GM19025 (cell line): ENCODE data around the gene ATG16L1.

Experiments used
- ATAC-seq: cut with Tn5 transposase; IDR thresholded peaks from one replicate; pipeline ENCODE4 v1.9.1; 2021; ENCODE audit warnings: mild to moderate bottlenecking, low read depth, moderate library complexity; ENCODE audit not compliant: unreplicated experiment

ATG16L1 gene

GRCh38 chr2:233287871-233288270 lies 36.4 kb downstream of the ATG16L1 start:
- ATAC-seq = no peak

GRCh38 chr2:233288663-233289062 lies 37.2 kb downstream of the ATG16L1 start:
- no peak for ATAC-seq

GRCh38 chr2:233289648-233290047 lies 38.2 kb downstream of the ATG16L1 start:
- ATAC-seq = no peak

GRCh38 chr2:233290051-233290845 lies 38.8 kb downstream of the ATG16L1 start:
- ATAC-seq = no peak

GRCh38 chr2:233295891-233296290 lies 44.4 kb downstream of the ATG16L1 start:
- no peak for ATAC-seq

GRCh38 chr2:233297076-233297475 lies 45.6 kb downstream of the ATG16L1 start:
- no peak for ATAC-seq

GRCh38 chr2:233300401-233300800 lies 48.9 kb downstream of the ATG16L1 start:
- no peak for ATAC-seq

GRCh38 chr2:233301248-233301647 lies 49.8 kb downstream of the ATG16L1 start:
- no peak for ATAC-seq

GRCh38 chr2:233301811-233302210 lies 50.3 kb downstream of the ATG16L1 start:
- no peak for ATAC-seq

GRCh38 chr2:233303252-233303651 lies 51.8 kb downstream of the ATG16L1 start:
- no peak for ATAC-seq

- no peak for ATAC-seq
Measured at GRCh38 chr2:233307565-233307964, 56.1 kb downstream of the ATG16L1 start, which contains the start of gene SAG. Gene SAG (plus strand): TSS chr2:233307816. CDS start chr2:233309190, 1,374 bp downstream.

GRCh38 chr2:233311241-233311926 lies 59.9 kb downstream of the ATG16L1 start:
- ATAC-seq = no peak

- ATAC-seq = no peak
Measured at GRCh38 chr2:233312874-233313273, 61.4 kb downstream of the ATG16L1 start.

GRCh38 chr2:233314180-233314925 lies 62.9 kb downstream of the ATG16L1 start:
- ATAC-seq = no peak

GRCh38 chr2:233317196-233317943 lies 65.9 kb downstream of the ATG16L1 start:
- ATAC-seq = no peak

- ATAC-seq = no peak
Measured at GRCh38 chr2:233319256-233319655, 67.8 kb downstream of the ATG16L1 start.

GRCh38 chr2:233320470-233320869 lies 69.0 kb downstream of the ATG16L1 start:
- no peak for ATAC-seq

GRCh38 chr2:233321166-233321565 lies 69.7 kb downstream of the ATG16L1 start:
- ATAC-seq = no peak

GRCh38 chr2:233323851-233324250 lies 72.4 kb downstream of the ATG16L1 start:
- ATAC-seq = no peak

- ATAC-seq = no peak
Measured at GRCh38 chr2:233325256-233325655, 73.8 kb downstream of the ATG16L1 start.
